ENCODE results near the gene GSTT2B. TPM values are rescaled to one million over a fixed set of nuclear protein-coding genes. Genes with fewer than 3 reads are reported as not detected.
"Not testable (repeated sequence)": the region's sequence is repeated elsewhere in the genome, so short reads cannot be mapped to it uniquely, and the experiment has no call there.

Gene GSTT2B
- total RNA-seq, 1 donor from 2014 or later: 4.1 TPM

DNA sequence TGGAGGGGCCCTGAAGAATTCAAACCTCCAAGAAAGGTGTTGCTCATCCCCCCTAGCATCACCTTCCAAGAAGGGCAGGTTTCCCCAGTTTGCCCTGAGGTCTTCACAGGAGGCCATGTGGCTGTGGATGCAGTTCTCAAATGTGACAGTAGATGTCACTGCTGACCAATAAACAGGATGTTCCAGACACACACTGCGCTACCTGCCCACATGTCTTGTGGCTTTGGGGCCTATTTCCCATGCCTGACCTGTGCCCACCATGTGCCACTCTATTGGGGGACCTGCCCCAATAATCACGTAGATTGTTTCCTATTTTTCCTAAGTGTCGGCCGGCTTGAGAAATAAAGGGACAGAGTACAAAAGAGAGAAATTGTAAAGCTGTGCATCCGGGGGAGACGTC lies 23.4 kb upstream of the GSTT2B start:
- DNase-seq: no peak

DNA sequence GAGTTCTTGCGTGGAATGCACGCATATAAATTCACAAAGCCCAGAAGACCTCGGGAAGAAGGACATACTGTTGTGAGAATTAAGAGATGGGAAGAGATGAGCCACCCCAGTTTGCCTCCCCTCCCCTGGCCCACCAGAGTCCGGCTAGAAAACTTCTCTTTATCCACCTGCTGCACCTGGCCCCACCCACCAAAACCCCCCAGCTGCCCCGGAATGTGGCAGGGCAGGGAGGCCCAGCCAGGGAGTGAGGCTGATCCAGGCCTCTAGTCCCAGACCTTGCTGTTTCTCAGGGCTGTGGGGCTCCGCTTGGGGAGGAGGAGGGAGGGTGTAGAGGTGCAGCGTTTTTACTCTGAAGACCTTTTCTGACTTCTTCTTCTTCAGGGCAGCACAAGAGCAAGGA lies 19.6 kb upstream of the GSTT2B start:
- not testable (repeated sequence) for DNase-seq

DNA sequence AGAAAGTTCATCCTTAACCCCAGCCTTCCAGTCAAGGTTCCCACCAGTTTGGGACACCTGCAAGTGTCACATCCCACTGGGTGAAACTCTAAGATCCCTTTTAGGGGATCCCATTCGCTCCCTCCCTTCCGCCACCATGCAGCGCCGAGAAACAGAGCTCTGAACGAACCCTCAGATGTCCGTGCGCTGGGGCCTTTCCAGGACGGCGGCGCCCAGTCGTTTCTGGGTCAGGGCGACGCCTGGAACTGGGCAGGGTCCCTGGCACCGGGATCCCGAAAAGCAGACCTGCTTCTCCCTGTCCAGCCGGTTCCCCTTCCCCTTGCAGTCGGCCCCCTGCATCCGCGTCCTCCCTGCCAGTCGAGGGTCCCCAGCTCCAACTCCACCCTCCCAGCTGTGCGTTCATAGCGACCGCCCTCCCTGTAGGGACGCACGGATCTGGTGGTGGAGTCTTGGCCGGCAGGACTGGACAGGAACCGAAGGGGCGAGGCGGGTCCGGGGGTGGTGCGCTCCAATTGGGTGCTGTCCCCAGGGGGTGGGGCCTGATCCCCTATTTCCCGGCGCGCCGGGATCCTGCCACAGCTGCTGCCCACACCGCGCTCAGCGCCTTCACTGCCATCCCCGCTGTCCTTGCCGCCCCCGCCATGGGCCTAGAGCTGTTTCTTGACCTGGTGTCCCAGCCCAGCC lies 18.7 kb upstream of the GSTT2B start, which contains the start of gene GSTT2:
GSTT2 (plus strand) TSS at position 578 of the 684 bp plus-strand sequence.
- DNase-seq: not testable (repeated sequence)

- not testable (repeated sequence) for DNase-seq
Measured at GRCh38 chr22:23977304-23977703, 16.3 kb upstream of the GSTT2B start.

DNA sequence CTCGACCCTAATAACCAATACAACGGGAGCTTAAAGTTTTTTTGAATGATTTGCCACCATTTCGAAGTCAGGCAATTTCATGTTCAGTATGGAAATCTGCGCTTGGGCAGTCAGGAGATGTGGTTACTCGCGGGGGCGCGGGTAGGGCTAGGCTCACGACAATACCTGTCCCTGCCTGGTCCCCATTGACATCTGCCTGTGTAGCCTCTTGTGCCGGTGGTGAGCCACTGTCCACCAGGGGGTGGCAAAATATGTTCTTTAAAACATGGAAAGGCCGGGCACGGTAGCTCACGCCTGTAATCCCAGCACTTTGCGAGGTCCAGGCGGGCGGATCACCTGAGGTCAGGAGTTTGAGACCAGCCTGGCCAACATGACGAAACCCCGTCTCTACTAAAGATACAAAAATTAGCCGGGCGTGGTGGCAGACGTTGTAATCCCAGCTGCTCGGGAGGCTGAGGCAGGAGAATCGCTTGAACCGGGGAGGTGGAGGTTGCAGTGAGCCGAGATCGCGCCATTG lies 13.9 kb upstream of the GSTT2B start:
- DNase-seq: not testable (repeated sequence)

- not testable (repeated sequence) for DNase-seq
Measured at GRCh38 chr22:23974345-23974744, 13.3 kb upstream of the GSTT2B start, which contains the start of gene DDT. Gene DDT, minus strand, starts transcription at chr22:23974441. Its CDS starts 27 bp downstream, at chr22:23974414.

- DNase-seq: not testable (repeated sequence)
Measured at GRCh38 chr22:23971927-23972326, 10.9 kb upstream of the GSTT2B start.

DNA sequence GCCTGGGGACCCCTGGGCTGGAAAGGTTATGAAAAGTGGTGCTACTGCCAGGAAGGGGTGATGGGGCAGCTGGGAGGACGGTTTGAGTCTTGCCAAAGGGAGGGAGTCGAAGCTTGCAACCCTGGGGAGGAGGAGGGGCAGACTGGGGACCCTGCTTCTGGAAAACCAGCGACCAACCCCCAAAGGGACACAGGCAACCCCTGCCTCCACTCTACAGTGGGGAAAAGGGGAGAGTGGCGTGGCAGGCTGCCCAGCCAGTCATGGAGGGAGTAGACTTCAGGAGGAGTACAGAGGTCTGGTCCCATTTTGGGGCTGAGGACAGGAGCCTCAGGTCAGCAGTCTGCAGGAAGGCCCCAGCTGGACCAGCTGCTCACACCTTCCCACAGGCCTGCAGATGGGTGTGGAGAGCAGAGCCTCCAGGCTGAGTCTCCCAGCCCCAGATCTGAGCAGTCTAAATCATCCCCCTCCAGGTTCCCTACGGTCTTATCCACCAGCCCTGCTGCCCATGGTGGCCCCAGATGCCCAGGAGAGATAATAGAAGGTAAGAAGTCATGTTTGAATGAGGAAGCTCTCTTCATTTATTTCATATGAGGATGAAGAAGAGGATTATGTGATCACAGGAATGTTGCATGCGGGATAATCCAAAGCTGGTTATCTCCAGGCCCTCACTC lies 10.0 kb upstream of the GSTT2B start:
- DNase-seq: no peak

DNA sequence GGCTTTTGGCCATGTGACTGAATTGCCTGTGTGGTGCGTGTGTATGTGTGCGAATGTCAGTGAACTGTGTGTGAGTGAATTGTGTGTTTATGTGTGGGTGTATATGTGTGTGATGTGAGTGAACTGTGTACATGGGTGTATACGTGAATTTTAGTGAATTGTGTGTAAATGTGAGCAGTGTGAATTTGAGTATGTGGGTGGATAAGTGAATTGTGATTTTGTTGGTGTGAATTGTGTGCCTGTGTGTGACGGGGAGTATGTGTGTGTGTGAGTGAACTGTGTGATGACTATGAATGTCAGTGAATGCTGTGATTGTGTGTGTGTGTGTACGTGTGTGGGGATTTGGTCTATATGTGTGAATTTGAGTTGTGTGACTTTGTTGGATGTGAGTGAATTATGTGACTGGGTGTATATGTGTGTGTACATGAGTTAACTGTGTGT lies 9.2 kb upstream of the GSTT2B start:
- no peak for DNase-seq

DNA sequence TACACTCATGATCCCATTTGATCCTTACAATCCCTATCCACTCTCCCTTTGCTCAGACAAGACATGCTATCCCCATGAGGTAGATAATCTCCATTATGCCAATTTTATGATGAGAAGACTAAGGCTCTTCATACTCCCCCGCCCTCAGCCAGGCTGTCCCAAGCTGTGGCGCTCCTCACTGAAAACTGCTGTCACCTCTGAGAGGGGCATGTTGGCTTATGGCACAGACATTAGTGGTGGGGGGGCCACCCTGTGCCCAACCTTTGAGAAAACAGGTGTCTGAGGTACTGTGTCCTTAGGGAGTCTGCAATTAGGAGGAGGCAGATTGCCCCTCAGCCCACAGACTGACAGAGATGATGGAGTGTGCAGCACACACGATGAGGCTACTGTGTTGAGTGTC lies 8.1 kb upstream of the GSTT2B start:
- no peak for DNase-seq

GRCh38 chr22:23966568-23966967 lies 5.6 kb upstream of the GSTT2B start, which contains the start of gene DDTL:
Gene DDTL, plus strand, starts transcription at chr22:23966888. Its CDS starts 27 bp downstream, at chr22:23966915.
- DNase-seq: not testable (repeated sequence)

DNA sequence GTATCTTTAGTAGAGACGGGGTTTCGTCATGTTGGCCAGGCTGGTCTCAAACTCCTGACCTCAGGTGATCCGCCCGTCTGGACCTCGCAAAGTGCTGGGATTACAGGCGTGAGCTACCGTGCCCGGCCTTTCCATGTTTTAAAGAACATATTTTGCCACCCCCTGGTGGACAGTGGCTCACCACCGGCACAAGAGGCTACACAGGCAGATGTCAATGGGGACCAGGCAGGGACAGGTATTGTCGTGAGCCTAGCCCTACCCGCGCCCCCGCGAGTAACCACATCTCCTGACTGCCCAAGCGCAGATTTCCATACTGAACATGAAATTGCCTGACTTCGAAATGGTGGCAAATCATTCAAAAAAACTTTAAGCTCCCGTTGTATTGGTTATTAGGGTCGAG lies 5.1 kb upstream of the GSTT2B start:
- DNase-seq: not testable (repeated sequence)

GRCh38 chr22:23956301-23956900 lies 4.6 kb downstream of the GSTT2B start:
- DNase-seq: peak; percentile 49

- not testable (repeated sequence) for DNase-seq
Measured at GRCh38 chr22:23955886-23956285, 5.1 kb downstream of the GSTT2B start.

DNA sequence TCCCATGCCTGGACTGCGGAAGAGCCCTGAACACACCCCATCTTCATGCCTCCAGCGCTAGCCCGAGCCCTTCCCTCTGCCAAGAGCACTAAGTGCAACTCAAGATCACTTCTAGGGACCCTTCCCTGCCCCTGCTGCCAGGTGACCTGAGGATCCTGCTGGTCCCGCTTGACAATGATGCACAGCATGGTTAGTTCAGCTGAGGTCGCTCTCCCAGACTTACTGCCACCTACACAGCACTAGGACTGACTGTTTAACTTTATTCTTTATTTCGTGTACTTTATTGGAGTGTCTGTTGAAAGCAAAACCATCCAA lies 6.0 kb downstream of the GSTT2B start:
- DNase-seq: not testable (repeated sequence)

GRCh38 chr22:23954193-23954990 lies 6.6 kb downstream of the GSTT2B start:
- DNase-seq: not testable (repeated sequence)

- DNase-seq: not testable (repeated sequence)
Measured at GRCh38 chr22:23953485-23953884, 7.5 kb downstream of the GSTT2B start.

DNA sequence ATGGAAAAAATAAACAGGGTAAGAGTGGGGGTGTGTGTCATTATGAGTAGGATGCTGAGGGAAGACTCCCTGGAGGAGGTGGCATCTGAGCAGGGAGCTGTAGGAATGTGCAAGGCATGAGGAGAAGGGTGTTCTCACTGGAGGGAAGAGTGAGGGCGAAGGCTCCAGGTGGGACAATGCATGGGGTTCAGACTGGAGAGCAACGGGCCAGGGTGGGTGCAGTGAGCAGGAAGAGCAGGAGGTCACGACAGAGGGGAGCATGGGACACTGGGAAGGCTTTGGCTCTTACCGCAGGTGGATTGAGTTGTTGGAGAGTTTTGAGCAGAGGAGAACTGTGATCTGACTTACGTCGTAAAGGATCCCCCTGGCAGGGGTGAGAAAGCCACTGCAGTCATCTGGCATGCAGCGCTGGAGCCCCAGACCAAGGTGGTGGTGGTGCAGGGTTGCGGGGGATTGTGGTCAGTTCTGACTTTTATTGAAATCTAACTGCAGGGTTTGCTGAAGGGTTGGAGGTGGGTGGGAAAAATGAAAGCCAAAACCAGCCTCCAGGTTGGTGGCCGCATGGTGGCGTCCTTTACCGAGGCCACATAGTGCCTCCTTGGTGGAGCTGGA lies 8.1 kb downstream of the GSTT2B start:
- not testable (repeated sequence) for DNase-seq

DNA sequence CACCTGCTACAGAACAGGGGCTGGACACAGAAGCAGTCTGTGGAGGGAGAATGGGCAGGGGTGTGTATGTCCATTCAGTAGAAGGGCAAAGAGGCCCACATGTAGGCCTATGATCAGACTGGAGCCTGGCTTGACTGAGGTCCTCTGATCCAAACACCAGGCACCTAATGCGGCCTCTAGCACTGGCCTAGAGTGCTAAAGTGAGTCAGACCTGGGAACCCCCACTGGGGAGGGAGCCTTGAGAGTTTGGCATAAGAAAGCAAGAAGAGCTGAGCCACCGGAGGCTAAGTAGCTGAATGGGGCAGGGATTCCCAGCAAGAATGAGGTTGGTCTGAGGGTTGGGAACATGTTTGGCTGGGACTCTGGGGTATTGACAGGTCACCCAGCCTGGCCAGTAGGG lies 9.6 kb downstream of the GSTT2B start:
- not testable (repeated sequence) for DNase-seq

DNA sequence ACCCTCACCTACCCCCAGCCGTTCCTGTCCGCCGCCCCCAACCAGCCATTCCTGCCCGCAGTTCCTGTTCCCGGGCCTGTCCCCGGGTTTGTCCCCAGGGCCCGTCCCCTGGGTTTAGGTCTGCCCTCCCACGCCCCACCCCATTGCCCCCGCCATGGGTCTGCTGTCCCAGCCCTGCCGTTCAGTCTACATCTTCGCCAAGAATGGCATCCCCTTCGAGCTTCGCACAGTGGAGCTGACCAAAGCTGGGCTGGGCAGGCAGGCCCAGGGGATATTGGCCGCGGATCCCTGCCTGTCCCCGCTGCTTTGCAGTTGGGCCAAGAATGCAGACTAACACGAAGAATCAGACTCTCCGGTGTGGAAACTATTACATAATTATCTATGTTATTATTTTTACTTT lies 11.2 kb downstream of the GSTT2B start:
- DNase-seq: not testable (repeated sequence)

GRCh38 chr22:23947391-23947790 lies 13.6 kb downstream of the GSTT2B start:
- DNase-seq: not testable (repeated sequence)

DNA sequence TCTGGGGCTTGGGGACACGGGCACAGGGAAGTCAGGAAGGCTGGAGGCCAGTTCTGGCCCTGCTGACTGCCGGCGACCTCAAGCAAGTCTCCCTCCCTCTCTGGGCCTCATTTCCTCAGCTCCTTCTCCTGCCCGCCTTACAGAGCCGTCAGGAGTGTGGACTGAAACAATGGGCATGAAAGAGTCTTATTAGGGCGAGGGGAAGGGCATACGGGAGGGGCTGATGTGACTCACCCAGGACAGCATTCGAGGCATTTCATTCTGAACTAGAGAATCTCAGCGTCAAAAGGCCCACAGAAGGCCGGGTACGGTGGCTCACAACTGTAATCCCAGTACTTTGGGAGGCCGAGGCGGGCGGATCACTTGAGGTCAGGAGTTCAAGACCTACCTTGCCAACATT lies 20.8 kb downstream of the GSTT2B start:
- DNase-seq: not testable (repeated sequence)
